ENCODE results near the gene MEMO1. TPM values are rescaled to one million over a fixed set of nuclear protein-coding genes. Genes with fewer than 3 reads are reported as not detected.

MEMO1 gene
- total and polyA plus RNA-seq, 2 of the 4 experiments (the other 2 are of a cell fraction), result 23.7 to 49.7 TPM

- H3K4me2 ChIP-seq (ENCODE audit: low read depth, low read length), result no peak overlapping the region
- no peak overlapping the region for H3K18ac ChIP-seq (ENCODE audit: low read depth, low read length)
- no peak overlapping the region for H3K56ac ChIP-seq (ENCODE audit: extremely low read depth, insufficient read depth, low read length)
- peaks cover 0 to 10% of the 10 kb centered on the region in 2 experiments; a peak in 3 of 4 replicates for H3K79me1 ChIP-seq (ENCODE audit: low read depth in 1 of 2, low read length in 2 of 2)
- peaks cover 1% of the 10 kb centered on the region for H3K36me3 ChIP-seq (ENCODE audit: control insufficient read depth, insufficient read depth, low read length)
- no peaks in the 10 kb centered on the region for H3K27me3 ChIP-seq (ENCODE audit: control insufficient read depth, insufficient read depth, low read length)
- no peak overlapping the region for H3K4me3 ChIP-seq (ENCODE audit: insufficient read depth, low read depth, low read length)
- no peaks in the 10 kb centered on the region; the same call in 1 of the 2 replicates for H3K9me3 ChIP-seq (ENCODE audit: control insufficient read depth, insufficient read depth, low read length)
- DNase-seq (no peak), ATAC-seq (ENCODE audit: low read depth) (no peak)
- H4K5ac ChIP-seq (ENCODE audit: low read depth, low read length), result no peak overlapping the region
- no peak overlapping the region for H3K27ac ChIP-seq (ENCODE audit: insufficient read depth, low read length)
- H3K23ac ChIP-seq (ENCODE audit: low read depth, low read length), result no peak overlapping the region
- TF ChIP-seq RAD21 (IDR thresholded peaks at IDR 0.05; ENCODE audit: low read length) (no peak), USF2 (IDR thresholded peaks at IDR 0.05; ENCODE audit: low read depth, low read length) (no peak)
- no peak overlapping the region for H3K9ac ChIP-seq (ENCODE audit: low read depth, low read length)
- ChIA-PET CTCF (no interaction called here), POLR2A (ENCODE audit: unreplicated experiment) (no interaction called here)
- H3K4me1 ChIP-seq (ENCODE audit: control insufficient read depth, insufficient read depth, low read length), result peaks cover 2% of the 10 kb centered on the region; the same call in 1 of the 2 replicates
- no peak overlapping the region for H4K91ac ChIP-seq (ENCODE audit: insufficient read depth, low read depth, low read length)
- no peak overlapping the region for H2BK15ac ChIP-seq (ENCODE audit: low read depth, low read length)
- H2AFZ ChIP-seq (replicated peaks; ENCODE audit: low read length, poor library complexity), result no peak overlapping the region
- no CpG with 5 or more reads among the region's 2 CpGs for WGBS, 2 experiments (ENCODE audit: extremely low coverage in 2 of 2, insufficient read length in 1 of 2)
- no peak overlapping the region for H2AK9ac ChIP-seq (replicated peaks; ENCODE audit: low read depth, low read length, poor library complexity)
- no peak overlapping the region for H2BK5ac ChIP-seq (ENCODE audit: low read depth, low read length, poor library complexity, severe bottlenecking)
- in situ Hi-C loops (cut with MboI; ENCODE audit: low sequenced_read_pairs) (no loop called here), intact Hi-C loops (cut with micrococcal nuclease) (no loop called here), dilution Hi-C loops (cut with HindIII; ENCODE audit: low sequenced_read_pairs, unreplicated experiment) (no loop called here)
- no peak overlapping the region for H3K14ac ChIP-seq (replicated peaks; ENCODE audit: low read depth, low read length)
- no peaks in the 10 kb centered on the region for H3K9me1 ChIP-seq (ENCODE audit: insufficient read depth, low read length)
- no peak overlapping the region for H3K4ac ChIP-seq (ENCODE audit: low read depth, low read length)
- H2BK120ac ChIP-seq (ENCODE audit: low read depth, low read length), result no peak overlapping the region
- no peak overlapping the region for H2AK5ac ChIP-seq (ENCODE audit: low read depth, low read length)
- H2BK20ac ChIP-seq (ENCODE audit: low read depth, low read length), result no peak overlapping the region
- no peak overlapping the region for H4K8ac ChIP-seq (ENCODE audit: low read depth in 2 of 2, low read length in 2 of 2)
- no TSS peak for BruUV-seq (replicated peaks)
- no peaks in the 10 kb centered on the region for H4K20me1 ChIP-seq (ENCODE audit: insufficient read depth, low read length)
These were observed 116.2 kb downstream of the MEMO1 start for GRCh38 chr2:31894656-31895055.

Measured in IMR-90 (cell line).